ENCODE data around the gene SMURF2.
"Not testable (repeated sequence)": the region's sequence is repeated elsewhere in the genome, so short reads cannot be mapped to it uniquely, and the experiment has no call there.

The SMURF2 gene

DNA sequence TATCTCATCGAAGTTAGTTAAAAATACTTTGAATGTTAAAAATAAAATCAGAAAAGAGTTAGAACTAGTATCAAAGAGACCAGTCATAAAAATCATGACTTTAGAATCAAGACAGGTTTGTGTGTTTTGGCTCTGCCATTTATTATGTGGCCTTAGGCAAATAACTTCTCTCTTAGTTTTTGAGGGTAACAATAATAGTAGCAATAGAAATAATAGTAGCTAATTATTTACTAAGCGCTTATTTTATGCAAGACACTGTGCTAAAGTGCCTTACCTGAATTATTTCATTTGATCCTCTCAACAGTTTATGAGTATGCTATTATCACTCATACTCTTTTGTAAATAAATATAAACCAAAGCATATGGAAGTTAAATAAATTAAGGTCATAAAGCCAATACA, 77.0 kb downstream of the SMURF2 start:
- ChIA-PET POLR2A (no interaction called here), CTCF (no interaction called here)
- TF ChIP-seq CTBP1 (IDR thresholded peaks at IDR 0.05; ENCODE audit: borderline replicate concordance), result no peak
- TF ChIP-seq FOXA1 (IDR thresholded peaks at IDR 0.05), result no peak
- TF ChIP-seq HDGF (IDR thresholded peaks at IDR 0.05; ENCODE audit: borderline replicate concordance), result no peak
- TF ChIP-seq SP1 (IDR thresholded peaks at IDR 0.05), result no peak
- no peak for TF ChIP-seq FOXM1 (IDR thresholded peaks at IDR 0.05; ENCODE audit: borderline replicate concordance)
- TF ChIP-seq BHLHE40 (IDR thresholded peaks at IDR 0.05; ENCODE audit: borderline replicate concordance), result no peak
- no peak for TF ChIP-seq L3MBTL2 (conservative IDR thresholded peaks at IDR 0.05)
- no peak for TF ChIP-seq ZNF384 (IDR thresholded peaks at IDR 0.05)
- no peak for TF ChIP-seq FOXK2 (IDR thresholded peaks at IDR 0.05)
- TF ChIP-seq ELF4 (IDR thresholded peaks at IDR 0.05), result no peak
- TF ChIP-seq PKNOX1 (IDR thresholded peaks at IDR 0.05), result no peak
- TF ChIP-seq TARDBP (IDR thresholded peaks at IDR 0.05), result no peak
- no peak for TF ChIP-seq NFRKB (IDR thresholded peaks at IDR 0.05)
- DNase-seq (ENCODE audit: extremely low spot score), result no peak

GRCh38 chr17:64583038-64583437, 79.1 kb downstream of the SMURF2 start:
- POLR2A ChIA-PET, result no interaction called here

GRCh38 chr17:64580384-64581315, 81.5 kb downstream of the SMURF2 start:
- CTCF ChIA-PET, result no interaction called here
- DNase-seq (ENCODE audit: extremely low spot score), result no peak
- POLR2A ChIA-PET, result no interaction called here
- TF ChIP-seq L3MBTL2 (conservative IDR thresholded peaks at IDR 0.05) (no peak), SUZ12 (IDR thresholded peaks at IDR 0.05) (no peak), ZNF384 (IDR thresholded peaks at IDR 0.05) (no peak), HDGF (IDR thresholded peaks at IDR 0.05; ENCODE audit: borderline replicate concordance) (no peak), FOXA1 (IDR thresholded peaks at IDR 0.05) (no peak), BHLHE40 (IDR thresholded peaks at IDR 0.05; ENCODE audit: borderline replicate concordance) (no peak), CTBP1 (IDR thresholded peaks at IDR 0.05; ENCODE audit: borderline replicate concordance) (no peak), FOXK2 (IDR thresholded peaks at IDR 0.05) (no peak), ARNT (IDR thresholded peaks at IDR 0.05) (no peak), FOXM1 (IDR thresholded peaks at IDR 0.05; ENCODE audit: borderline replicate concordance) (no peak), ELF4 (IDR thresholded peaks at IDR 0.05) (no peak), TARDBP (IDR thresholded peaks at IDR 0.05) (no peak), NFRKB (IDR thresholded peaks at IDR 0.05) (no peak), PKNOX1 (IDR thresholded peaks at IDR 0.05) (no peak), SP1 (IDR thresholded peaks at IDR 0.05) (no peak)

More at GRCh38 chr17:64583038-64583437, 79.1 kb downstream of the SMURF2 start:
- CTCF ChIA-PET, result interaction anchor here (1.1 kb wide), 1 partner anchor 20 kb away, joined by 3 read pairs; no protein-coding TSS in a partner anchor
- no peak for DNase-seq (ENCODE audit: extremely low spot score)
- no peak for TF ChIP-seq CTBP1 (IDR thresholded peaks at IDR 0.05; ENCODE audit: borderline replicate concordance)
- no peak for TF ChIP-seq ZNF384 (IDR thresholded peaks at IDR 0.05)
- TF ChIP-seq FOXM1 (IDR thresholded peaks at IDR 0.05; ENCODE audit: borderline replicate concordance), result no peak
- no peak for TF ChIP-seq FOXA1 (IDR thresholded peaks at IDR 0.05)
- no peak for TF ChIP-seq TARDBP (IDR thresholded peaks at IDR 0.05)
- TF ChIP-seq SP1 (IDR thresholded peaks at IDR 0.05), result no peak
- TF ChIP-seq LEF1 (IDR thresholded peaks at IDR 0.05; ENCODE audit: borderline replicate concordance), result no peak
- TF ChIP-seq ARNT (IDR thresholded peaks at IDR 0.05), result no peak
- no peak for TF ChIP-seq PKNOX1 (IDR thresholded peaks at IDR 0.05)
- TF ChIP-seq FOXK2 (IDR thresholded peaks at IDR 0.05), result no peak
- TF ChIP-seq HDGF (IDR thresholded peaks at IDR 0.05; ENCODE audit: borderline replicate concordance), result no peak
- no peak for TF ChIP-seq NFRKB (IDR thresholded peaks at IDR 0.05)
- TF ChIP-seq BHLHE40 (IDR thresholded peaks at IDR 0.05; ENCODE audit: borderline replicate concordance), result no peak

GRCh38 chr17:64579917-64580316, 82.2 kb downstream of the SMURF2 start:
- TF ChIP-seq HDGF (IDR thresholded peaks at IDR 0.05; ENCODE audit: borderline replicate concordance) (no peak), BHLHE40 (IDR thresholded peaks at IDR 0.05; ENCODE audit: borderline replicate concordance) (no peak), FOXM1 (IDR thresholded peaks at IDR 0.05; ENCODE audit: borderline replicate concordance) (no peak)
- DNase-seq (ENCODE audit: extremely low spot score), result no peak
- POLR2A ChIA-PET, result no interaction called here
- CTCF ChIA-PET, result no interaction called here

DNA sequence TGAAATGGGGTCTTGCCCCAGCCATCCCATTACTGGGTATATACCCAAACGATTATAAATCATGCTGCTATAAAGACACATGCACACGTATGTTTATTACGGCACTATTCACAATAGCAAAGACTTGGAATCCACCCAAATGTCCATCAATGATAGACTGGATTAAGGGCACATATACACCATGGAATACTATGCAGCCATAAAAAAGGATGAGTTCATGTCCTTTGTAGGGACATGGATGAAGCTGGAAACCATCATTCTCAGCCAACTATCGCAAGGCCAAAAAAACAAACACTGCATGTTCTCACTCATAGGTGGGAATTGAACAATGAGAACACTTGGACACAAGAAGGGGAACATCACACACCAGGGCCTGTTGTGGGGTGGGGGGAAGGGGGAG, 85.1 kb downstream of the SMURF2 start:
- CTCF ChIA-PET; DNase-seq (ENCODE audit: extremely low spot score); POLR2A ChIA-PET: not testable (repeated sequence)

GRCh38 chr17:64575431-64575830, 86.7 kb downstream of the SMURF2 start:
- no peak for DNase-seq (ENCODE audit: extremely low spot score)
- TF ChIP-seq TARDBP (IDR thresholded peaks at IDR 0.05), result no peak
- TF ChIP-seq SUZ12 (IDR thresholded peaks at IDR 0.05), result no peak
- no peak for TF ChIP-seq ZNF384 (IDR thresholded peaks at IDR 0.05)
- TF ChIP-seq NFRKB (IDR thresholded peaks at IDR 0.05), result no peak
- no peak for TF ChIP-seq FOXA1 (IDR thresholded peaks at IDR 0.05)
- no peak for TF ChIP-seq PKNOX1 (IDR thresholded peaks at IDR 0.05)
- TF ChIP-seq CTBP1 (IDR thresholded peaks at IDR 0.05; ENCODE audit: borderline replicate concordance), result no peak
- TF ChIP-seq L3MBTL2 (conservative IDR thresholded peaks at IDR 0.05), result no peak
- TF ChIP-seq LEF1 (IDR thresholded peaks at IDR 0.05; ENCODE audit: borderline replicate concordance), result no peak
- TF ChIP-seq HDGF (IDR thresholded peaks at IDR 0.05; ENCODE audit: borderline replicate concordance), result no peak
- no peak for TF ChIP-seq FOXM1 (IDR thresholded peaks at IDR 0.05; ENCODE audit: borderline replicate concordance)
- no peak for TF ChIP-seq ELF4 (IDR thresholded peaks at IDR 0.05)
- TF ChIP-seq ARNT (IDR thresholded peaks at IDR 0.05), result no peak
- TF ChIP-seq FOXK2 (IDR thresholded peaks at IDR 0.05), result no peak
- CTCF ChIA-PET, result interaction anchor here (0.6 kb wide), 1 partner anchor 158 kb away, joined by 3 read pairs; no protein-coding TSS in a partner anchor
- POLR2A ChIA-PET, result no interaction called here
